A549 (cell line): ENCODE measurements around the gene ONECUT3. TPM values are rescaled to one million over a fixed set of nuclear protein-coding genes. Genes with fewer than 3 reads are reported as not detected.

ENCODE experiments used
- ATAC-seq, 2 experiments: fragments of 200-7000 bp in 1 of 2; fragments of >200 bp in 1 of 2; cut with Nextera tagmentation in 1 of 2; cut with Tn5 transposase in 1 of 2; 3 replicates each; pipeline versions ENCODE4 v1.8.0 to v1.9.1; 2018 to 2020; ENCODE audit warnings: mild to moderate bottlenecking in 1 of 2, moderate library complexity in 1 of 2
- CTCF ChIA-PET: fragments of 300-600 bp; sonication (Branson Sonifier 250); formaldehyde crosslinking; extraction: SDS; loops from one replicate; lab custom pipeline; 2021; ENCODE audit warnings: antibody characterized with exemption, inconsistent platforms; lab: Yijun Ruan, JAX
- POLR2A ChIA-PET: fragments of 350-600 bp; formaldehyde crosslinking; extraction: SDS; loops from one replicate; lab custom pipeline; 2021; ENCODE audit warnings: antibody characterized with exemption, inconsistent platforms; lab: Yijun Ruan, JAX
- DNase-seq, 2 experiments: peaks; one replicate each; pipeline versions ENCODE4 v3.0.0 to v3.0.0-alpha.2; 2011 to 2016; ENCODE audit warnings: low read depth in 1 of 2, low spot score in 1 of 2
- FAIRE-seq: peaks from 2 replicates; lab custom pipeline; 2011; peaks lifted over from hg19 to GRCh38; lab: Jason Lieb, UNC
- H3K27ac ChIP-seq, 2 experiments: fragments of >200 bp; sonication (Bioruptor Twin); formaldehyde crosslinking; 3 replicates each; pipeline ENCODE4 v1.5.1; 2016 to 2017
- H3K4me1 ChIP-seq: fragments of >200 bp; sonication (Bioruptor Twin); formaldehyde crosslinking; 3 replicates; pipeline ENCODE4 v1.6.1; 2016
- H3K4me2 ChIP-seq: fragments of >200 bp; sonication (Bioruptor Twin); formaldehyde crosslinking; 3 replicates; pipeline ENCODE4 v1.6.1; 2016
- H3K4me3 ChIP-seq: fragments of >200 bp; sonication (Bioruptor Twin); formaldehyde crosslinking; 3 replicates; pipeline ENCODE4 v1.5.1; 2016
- H3K9me3 ChIP-seq: fragments of >200 bp; sonication (Bioruptor Twin); formaldehyde crosslinking; 3 replicates; pipeline ENCODE4 v1.6.1; 2016
- BCL3 ChIP-seq: fragments of >200 bp; sonication (Bioruptor Twin); formaldehyde crosslinking; IDR thresholded peaks from 3 replicates; pipeline ENCODE4 v1.6.1; 2016
- CEBPB ChIP-seq, 2 experiments: fragments of >200 bp in 1 of 2; sonication (Bioruptor Twin) in 1 of 2; formaldehyde crosslinking in 1 of 2; IDR thresholded peaks; 2 replicates each; pipeline ENCODE4 v1.6.1; 2012 to 2016
- CHD2 ChIP-seq: fragments of 150-350 bp; IDR thresholded peaks from 2 replicates; pipeline ENCODE4 v1.6.1; 2014; ENCODE audit warnings: low read length; ENCODE audit not compliant: partially characterized antibody
- EHMT2 ChIP-seq: fragments of 200-600 bp; sonication (generic); IDR thresholded peaks from 2 replicates; pipeline ENCODE4 v1.6.1; 2016; ENCODE audit warnings: antibody characterized with exemption, low read depth, mild to moderate bottlenecking, moderate library complexity
- ESRRA ChIP-seq: fragments of 150-350 bp; IDR thresholded peaks from 2 replicates; pipeline ENCODE4 v1.6.1; 2014; ENCODE audit warnings: mild to moderate bottlenecking, low read length, borderline replicate concordance
- FOSB ChIP-seq: fragments of 250-450 bp; sonication (Bioruptor Pico); IDR thresholded peaks from 2 replicates; pipeline ENCODE4 v1.5.0; 2020; ENCODE audit warnings: mild to moderate bottlenecking, moderate library complexity
- GATA3 ChIP-seq: IDR thresholded peaks from 2 replicates; pipeline ENCODE4 v1.6.1; 2012; ENCODE audit warnings: borderline replicate concordance
- HOXA7 ChIP-seq: fragments of 250-450 bp; sonication (Bioruptor Pico); IDR thresholded peaks from 2 replicates; pipeline ENCODE4 v1.5.0; 2020; ENCODE audit warnings: mild to moderate bottlenecking, moderate library complexity
- HOXB5 ChIP-seq: fragments of 250-450 bp; sonication (Bioruptor Pico); IDR thresholded peaks from 2 replicates; pipeline ENCODE4 v1.5.0; 2020; ENCODE audit warnings: mild to moderate bottlenecking, moderate library complexity
- JUN ChIP-seq, 2 experiments: fragments of >200 bp; sonication (Bioruptor Twin); formaldehyde crosslinking; IDR thresholded peaks; 2 replicates in 1 of 2; 3 replicates in 1 of 2; pipeline ENCODE4 v1.6.1; 2016 to 2017
- KDM1A ChIP-seq: fragments of 200-600 bp; sonication (generic); IDR thresholded peaks from 2 replicates; pipeline ENCODE4 v1.6.1; 2016; ENCODE audit warnings: low read depth, mild to moderate bottlenecking
- MYC ChIP-seq: IDR thresholded peaks from 2 replicates; pipeline ENCODE4 v1.6.1; 2012; ENCODE audit warnings: mild to moderate bottlenecking, inconsistent platforms, low read length, improper control_type of control experiment, borderline replicate concordance
- NR3C1 ChIP-seq: fragments of >200 bp; sonication (Bioruptor Twin); formaldehyde crosslinking; IDR thresholded peaks from 3 replicates; pipeline ENCODE4 v1.6.1; 2017
- RCOR1 ChIP-seq: fragments of 150-350 bp; IDR thresholded peaks from 2 replicates; pipeline ENCODE4 v1.6.1; 2014; ENCODE audit warnings: antibody characterized with exemption, low read length, low read depth
- RFX5 ChIP-seq: fragments of 450-650 bp; IDR thresholded peaks from 2 replicates; pipeline ENCODE4 v1.7.1; 2014; ENCODE audit warnings: antibody characterized with exemption, mild to moderate bottlenecking, moderate library complexity
- USF2 ChIP-seq: fragments of 450-650 bp; IDR thresholded peaks from 2 replicates; pipeline ENCODE4 v1.6.1; 2014; ENCODE audit warnings: antibody characterized with exemption
- WGBS: methylation state at CpG from one replicate; pipeline ENCODE4 v1.1.6; 2017; ENCODE audit errors: missing lambda C conversion rate; 5-methylcytosine and 5-hydroxymethylcytosine counted together
- polyA plus RNA-seq, 4 experiments: library from polyadenylated mRNA; depleted of rRNA in 3 of 4; stranded (reverse); fragments of >200 nt; fragmentation: RNase III in 1 of 4; extraction: RNeasy Plus Mini Kit Qiagen cat#74134 plus additional on column Dnase treatment in 1 of 4; gene quantifications; 2 replicates in 3 of 4; 3 replicates in 1 of 4; pipeline ENCODE4 v1.2.3, GENCODE V29; 2011 to 2017
- TF ChIP-seq, protein P1 (sequence below): fragments of >200 bp; sonication (Bioruptor Twin); formaldehyde crosslinking; IDR thresholded peaks from 2 replicates; pipeline ENCODE4 v1.6.1; 2016

Gene ONECUT3
- polyA plus RNA-seq, 2 of the 4 experiments (the other 2 are of a cell fraction), result 0.01 TPM; not detected in 1

- POLR2A ChIA-PET, result no interaction called here
- DNase-seq, result no peak
- Histone ChIP-seq H3K4me1 (peaks cover 5% of the 10 kb centered on the region; the same call in 1 of the 3 replicates), H3K4me2 (no peak overlapping the region), H3K27ac (no peak overlapping the region)
- CTCF ChIA-PET, result interaction anchor here (1.6 to 3.7 kb wide), 3 partner anchors 9 to 270 kb away, joined by 5 to 29 read pairs (median 7); no protein-coding TSS in a partner anchor
- TF ChIP-seq CEBPB (IDR thresholded peaks at IDR 0.05), result no peak
- no peak for TF ChIP-seq EHMT2
- no peak for TF ChIP-seq BCL3
- no peak for TF ChIP-seq GATA3
- no peak for TF ChIP-seq HOXA7 (CRISPR knock-in tag)
- TF ChIP-seq RCOR1, result no peak
- no peak for TF ChIP-seq USF2
- no peak for TF ChIP-seq JUN (IDR thresholded peaks at IDR 0.05)
- TF ChIP-seq ESRRA, result no peak
- no peak for TF ChIP-seq MYC
- no peak for TF ChIP-seq CHD2
- TF ChIP-seq HOXB5 (CRISPR knock-in tag), result no peak
- TF ChIP-seq, protein P1, sequence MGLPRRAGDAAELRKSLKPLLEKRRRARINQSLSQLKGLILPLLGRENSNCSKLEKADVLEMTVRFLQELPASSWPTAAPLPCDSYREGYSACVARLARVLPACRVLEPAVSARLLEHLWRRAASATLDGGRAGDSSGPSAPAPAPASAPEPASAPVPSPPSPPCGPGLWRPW, result no peak
- TF ChIP-seq, all 56 proteins: peak for 0
- Histone ChIP-seq H3K4me3 (no peak overlapping the region), H3K9me3 (no peaks in the 10 kb centered on the region)
- WGBS, result 91% methylated on average over 26 of the region's 36 CpGs
- ATAC-seq, result no peak
- FAIRE-seq, result no peak
Measured at GRCh38 chr19:1816530-1817298, 63.4 kb downstream of the ONECUT3 start.

DNA sequence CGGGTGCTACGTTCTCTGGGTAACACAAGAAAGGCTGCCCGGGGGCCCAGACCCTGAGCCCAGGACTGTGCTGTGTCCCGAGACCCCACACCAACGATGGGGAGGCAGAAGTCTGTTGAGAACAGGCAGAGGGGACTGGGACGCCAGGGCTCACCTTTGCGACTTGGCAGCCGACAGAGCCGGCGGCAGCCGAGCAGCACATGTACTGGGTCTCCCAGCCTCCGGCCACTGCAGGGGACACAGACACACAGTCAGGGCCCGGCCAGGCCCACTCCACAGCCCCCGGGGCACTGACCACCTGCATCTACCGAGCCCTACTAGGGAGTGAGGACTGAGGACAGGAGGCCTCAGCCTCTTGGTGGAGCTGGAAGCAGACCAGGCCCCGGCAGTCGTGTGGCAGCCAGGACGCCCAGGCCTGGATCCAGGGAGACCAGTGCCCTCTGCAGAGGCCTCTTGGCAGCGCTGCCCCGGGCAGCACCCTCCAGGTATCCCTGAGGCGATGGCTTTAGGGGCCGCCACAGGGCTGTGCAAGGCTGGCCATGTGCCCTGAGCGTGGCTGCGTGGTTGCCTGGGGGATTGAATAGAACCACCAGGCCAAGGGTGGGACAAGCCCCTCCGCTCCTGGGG is 64.4 kb downstream of the ONECUT3 start:
- H3K27ac ChIP-seq, result no peak overlapping the region
- CTCF ChIA-PET, result interaction anchor here (1.6 to 14.1 kb wide), 3 partner anchors 8 to 271 kb away, joined by 5 to 212 read pairs (median 7); no protein-coding TSS in a partner anchor
- POLR2A ChIA-PET, result no interaction called here
- WGBS, result 97% methylated on average over 12 of the region's 25 CpGs
- no peak overlapping the region for H3K4me2 ChIP-seq
- no peak for ATAC-seq
- FAIRE-seq, result no peak
- no peak overlapping the region for H3K4me3 ChIP-seq
- no peak for DNase-seq
- TF ChIP-seq RFX5, result no peak
- no peak for TF ChIP-seq NR3C1
- no peaks in the 10 kb centered on the region for H3K9me3 ChIP-seq
- H3K4me1 ChIP-seq, result peaks cover 5% of the 10 kb centered on the region; the same call in 1 of the 3 replicates

- 92% methylated on average over 5 of the region's 33 CpGs for WGBS
- H3K4me3 ChIP-seq, result no peak overlapping the region
- CTCF ChIA-PET, result interaction anchor here (0.7 to 14.1 kb wide), 3 partner anchors 7 to 147 kb away, joined by 4 to 212 read pairs (median 7); no protein-coding TSS in a partner anchor
- H3K4me2 ChIP-seq, result no peak overlapping the region
- H3K27ac ChIP-seq, result no peak overlapping the region
- ATAC-seq (no peak), DNase-seq (no peak), FAIRE-seq (no peak)
- H3K4me1 ChIP-seq, result no peaks in the 10 kb centered on the region
- POLR2A ChIA-PET, result no interaction called here
- TF ChIP-seq FOSB (CRISPR knock-in tag), result no peak
- no peak for TF ChIP-seq KDM1A
- no peaks in the 10 kb centered on the region for H3K9me3 ChIP-seq
Measured at GRCh38 chr19:1818549-1819195, 65.4 kb downstream of the ONECUT3 start.
